ENCODE results near the gene CACNA1I.

CACNA1I gene

GRCh38 chr22:39723463-39723862 lies 152.9 kb downstream of the CACNA1I start:
- H3K4me3 ChIP-seq (ENCODE audit: low read depth, low read length) = no peak overlapping the region
- TF ChIP-seq, protein P1, sequence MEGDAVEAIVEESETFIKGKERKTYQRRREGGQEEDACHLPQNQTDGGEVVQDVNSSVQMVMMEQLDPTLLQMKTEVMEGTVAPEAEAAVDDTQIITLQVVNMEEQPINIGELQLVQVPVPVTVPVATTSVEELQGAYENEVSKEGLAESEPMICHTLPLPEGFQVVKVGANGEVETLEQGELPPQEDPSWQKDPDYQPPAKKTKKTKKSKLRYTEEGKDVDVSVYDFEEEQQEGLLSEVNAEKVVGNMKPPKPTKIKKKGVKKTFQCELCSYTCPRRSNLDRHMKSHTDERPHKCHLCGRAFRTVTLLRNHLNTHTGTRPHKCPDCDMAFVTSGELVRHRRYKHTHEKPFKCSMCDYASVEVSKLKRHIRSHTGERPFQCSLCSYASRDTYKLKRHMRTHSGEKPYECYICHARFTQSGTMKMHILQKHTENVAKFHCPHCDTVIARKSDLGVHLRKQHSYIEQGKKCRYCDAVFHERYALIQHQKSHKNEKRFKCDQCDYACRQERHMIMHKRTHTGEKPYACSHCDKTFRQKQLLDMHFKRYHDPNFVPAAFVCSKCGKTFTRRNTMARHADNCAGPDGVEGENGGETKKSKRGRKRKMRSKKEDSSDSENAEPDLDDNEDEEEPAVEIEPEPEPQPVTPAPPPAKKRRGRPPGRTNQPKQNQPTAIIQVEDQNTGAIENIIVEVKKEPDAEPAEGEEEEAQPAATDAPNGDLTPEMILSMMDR (IDR thresholded peaks at IDR 0.05; ENCODE audit: low read depth, low read length, missing control alignments) = no peak
- no peak for DNase-seq (ENCODE audit: low read depth)
- in situ Hi-C loops (cut with HindIII; ENCODE audit: low sequenced_read_pairs) = no loop called here

DNA sequence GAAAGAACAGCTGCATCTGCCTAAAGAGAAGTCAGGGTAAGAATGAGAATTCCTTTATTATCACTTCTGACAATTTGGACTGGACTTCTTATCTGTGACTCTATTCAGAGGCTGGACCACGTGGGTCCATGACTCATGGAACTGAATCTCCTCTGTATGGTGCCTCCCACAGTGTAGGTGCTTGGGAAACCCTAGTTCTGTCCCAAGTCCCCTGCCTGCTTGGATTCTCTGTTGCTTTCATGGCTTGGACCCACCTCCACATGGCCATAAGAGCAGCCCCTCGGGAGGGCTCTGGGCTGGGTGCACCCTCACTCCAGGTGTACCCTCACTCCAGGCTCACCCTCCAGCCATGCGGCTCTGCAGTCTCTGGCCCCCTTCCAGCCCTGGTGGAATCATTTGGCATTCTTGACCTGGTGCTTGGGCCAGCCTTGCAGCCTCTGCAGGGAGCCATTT lies 153.4 kb downstream of the CACNA1I start:
- TF ChIP-seq, protein P1 (IDR thresholded peaks at IDR 0.05; ENCODE audit: low read depth, low read length, missing control alignments) = no peak
- DNase-seq (ENCODE audit: low read depth) = no peak
- H3K4me3 ChIP-seq (ENCODE audit: low read depth, low read length) = no peak overlapping the region
- in situ Hi-C loops (cut with HindIII; ENCODE audit: low sequenced_read_pairs) = no loop called here

GRCh38 chr22:39724390-39724789 lies 153.8 kb downstream of the CACNA1I start:
- DNase-seq (ENCODE audit: low read depth) = no peak
- H3K4me3 ChIP-seq (ENCODE audit: low read depth, low read length) = no peak overlapping the region
- TF ChIP-seq, protein P1 (IDR thresholded peaks at IDR 0.05; ENCODE audit: low read depth, low read length, missing control alignments) = no peak
- in situ Hi-C loops (cut with HindIII; ENCODE audit: low sequenced_read_pairs) = no loop called here

DNA sequence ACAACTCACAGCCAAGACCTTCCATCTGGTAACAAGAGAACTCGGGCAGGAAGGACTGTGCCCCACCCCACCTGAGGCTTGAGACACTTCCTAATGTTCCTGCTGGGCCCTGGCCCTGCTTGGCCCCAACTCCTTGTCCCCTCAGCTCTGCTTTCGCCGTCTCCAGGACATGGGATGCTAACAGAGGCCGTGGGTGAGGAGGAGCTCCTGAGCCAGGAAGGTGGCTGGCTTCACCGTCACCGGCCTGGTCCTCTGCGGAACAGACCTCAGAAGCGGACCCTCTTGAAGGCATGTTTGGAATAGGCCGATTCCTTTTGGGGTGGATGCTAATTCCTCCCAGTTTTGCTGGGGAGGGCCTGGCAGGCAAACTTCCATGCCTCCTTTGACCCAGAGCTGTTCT lies 154.3 kb downstream of the CACNA1I start:
- DNase-seq (ENCODE audit: low read depth) = no peak
- in situ Hi-C loops (cut with HindIII; ENCODE audit: low sequenced_read_pairs) = no loop called here
- no peak overlapping the region for H3K4me3 ChIP-seq (ENCODE audit: low read depth, low read length)
- TF ChIP-seq, protein P1 (IDR thresholded peaks at IDR 0.05; ENCODE audit: low read depth, low read length, missing control alignments) = no peak

DNA sequence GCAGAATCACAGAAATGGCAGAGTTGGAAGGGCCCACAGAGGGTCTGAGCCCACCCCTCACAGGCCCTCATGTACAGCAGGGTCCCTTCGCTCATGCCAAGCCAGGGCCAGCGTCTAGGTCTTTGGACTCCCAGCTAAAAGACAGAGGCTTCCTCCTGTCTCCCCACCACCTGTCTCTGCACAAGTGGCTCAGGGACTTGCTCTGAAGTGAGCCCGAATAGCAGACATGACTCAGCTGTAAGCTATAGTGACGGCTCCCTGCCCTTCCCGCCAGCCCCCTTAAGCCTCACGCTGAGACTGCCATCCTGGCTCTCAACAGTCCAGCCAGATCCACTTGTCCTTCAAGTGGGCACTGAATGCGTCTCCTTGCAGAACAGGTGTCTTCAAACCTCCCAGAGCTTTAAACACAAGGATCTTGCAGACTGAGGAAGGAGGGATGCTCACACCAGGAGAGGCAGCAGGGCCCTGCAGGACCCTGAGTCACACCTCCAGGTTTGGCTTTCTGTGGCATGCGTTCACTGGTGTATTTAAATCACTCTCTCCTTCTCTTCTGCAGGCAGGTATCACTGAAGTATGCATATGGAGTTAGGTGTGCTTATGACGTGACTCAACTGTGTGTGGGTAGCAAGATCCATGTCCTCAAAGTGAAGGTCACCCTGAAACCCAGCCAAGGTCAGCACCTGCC lies 154.9 kb downstream of the CACNA1I start:
- no peak overlapping the region for H3K4me3 ChIP-seq (ENCODE audit: low read depth, low read length)
- in situ Hi-C loops (cut with HindIII; ENCODE audit: low sequenced_read_pairs) = no loop called here
- TF ChIP-seq, protein P1 (IDR thresholded peaks at IDR 0.05; ENCODE audit: low read depth, low read length, missing control alignments) = no peak
- no peak for DNase-seq (ENCODE audit: low read depth)

DNA sequence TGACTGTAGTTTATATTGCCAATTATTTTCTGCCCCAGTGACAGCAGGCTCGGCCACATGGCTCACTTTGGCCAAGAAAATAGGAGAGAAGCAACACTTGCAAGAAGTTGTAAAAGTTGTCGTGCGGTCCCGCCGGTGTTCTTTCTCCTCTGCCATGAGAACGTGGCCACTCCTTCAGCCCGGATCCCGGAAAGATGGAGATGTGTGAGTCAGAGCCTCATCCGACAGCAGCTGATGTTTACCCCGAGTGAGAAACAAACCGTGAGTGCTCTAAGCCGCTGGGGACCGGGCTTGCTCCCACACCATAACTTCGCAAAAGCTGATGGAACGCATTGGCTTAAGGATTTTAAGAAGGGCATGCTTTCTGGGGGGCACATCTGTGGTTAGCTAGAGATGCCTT lies 157.0 kb downstream of the CACNA1I start:
- no peak for DNase-seq (ENCODE audit: low read depth)
- in situ Hi-C loops (cut with HindIII; ENCODE audit: low sequenced_read_pairs) = no loop called here
- TF ChIP-seq, protein P1 (IDR thresholded peaks at IDR 0.05; ENCODE audit: low read depth, low read length, missing control alignments) = no peak
- H3K4me3 ChIP-seq (ENCODE audit: low read depth, low read length) = no peak overlapping the region

Data from astrocyte of the cerebellum (primary cell).